ENCODE results near the gene SARM1. TPM values are rescaled to one million over a fixed set of nuclear protein-coding genes. Genes with fewer than 3 reads are reported as not detected.
A peak's percentile ranks its signal among the peaks of the same experiment; 100 is the strongest.

SARM1 gene
- total and polyA plus RNA-seq, 2 of the 13 experiments (the other 11 are each of a cell fraction or from before 2014, with no cell fraction given) = 0.73 to 0.86 TPM

- TF ChIP-seq TCF12 (IDR thresholded peaks at IDR 0.05) = no peak
- TF ChIP-seq TCF12 (CRISPR knock-in tag; IDR thresholded peaks at IDR 0.05) = peak; percentile 38; the same call in 1 of the 2 replicates
- no peak for TF ChIP-seq ZFY (CRISPR knock-in tag; IDR thresholded peaks at IDR 0.05)
- TF ChIP-seq, protein P1, sequence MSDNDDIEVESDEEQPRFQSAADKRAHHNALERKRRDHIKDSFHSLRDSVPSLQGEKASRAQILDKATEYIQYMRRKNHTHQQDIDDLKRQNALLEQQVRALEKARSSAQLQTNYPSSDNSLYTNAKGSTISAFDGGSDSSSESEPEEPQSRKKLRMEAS (IDR thresholded peaks at IDR 0.05) = no peak
- TF ChIP-seq KLF15 (CRISPR knock-in tag; IDR thresholded peaks at IDR 0.05; ENCODE audit: borderline replicate concordance) = 0 out of 2 replicates have a peak, but pooled peaks have one; percentile 10
- no peak for TF ChIP-seq NFATC3 (CRISPR knock-in tag; IDR thresholded peaks at IDR 0.05)
- TF ChIP-seq ZNF232 (CRISPR knock-in tag; IDR thresholded peaks at IDR 0.05; ENCODE audit: borderline replicate concordance) = no peak
- TF ChIP-seq ZNF724P (CRISPR knock-in tag; IDR thresholded peaks at IDR 0.05; ENCODE audit: borderline replicate concordance) = no peak
- TF ChIP-seq MXD3 (CRISPR knock-in tag; IDR thresholded peaks at IDR 0.05) = no peak
These were observed 36.8 kb upstream of the SARM1 start (continued) for GRCh38 chr17:28334666-28335200.

GRCh38 chr17:28335201-28335958, 36.1 kb upstream of the SARM1 start, which contains the start of the genes IFT20 and TNFAIP1:
Gene IFT20, minus strand, starts transcription at chr17:28335472. Its CDS starts 3,487 bp downstream, at chr17:28331985.
Gene TNFAIP1, plus strand, starts transcription at chr17:28335761. Its CDS starts 3,761 bp downstream, at chr17:28339522.
- in situ Hi-C loops (cut with HindIII; ENCODE audit: extremely low pct_ligation_motif_present, low pct_unique_long_range_greater_than_20kb) (no loop called here), intact Hi-C loops (cut with micrococcal nuclease; ENCODE audit: unreplicated experiment) (loop anchor here (1.0 kb wide), 1 partner anchor 35 kb away; the partner anchor contains the start of gene VTN)
- WGBS (ENCODE audit: low lambda C conversion rate) = 0% methylated on average over 4 of the region's 62 CpGs
- no peaks in the 10 kb centered on the region for H3K9me3 ChIP-seq (ENCODE audit: low read length)
- no peaks in the 10 kb centered on the region; a peak in 1 of 5 replicates for H3K27me3 ChIP-seq (ENCODE audit: control insufficient read depth in 1 of 2, insufficient read depth in 2 of 2, low read length in 2 of 2)
- ChIA-PET POLR2A (interaction anchor here (1.0 to 2.5 kb wide), 17 partner anchors 9 to 616 kb away, joined by 3 to 68 read pairs (median 7); partner anchors contain the start of genes ALDOC, PHF12, POLDIP2 and SLC46A1), CTCF (ENCODE audit: low intra/inter-chr PET ratio, low total read pairs) (no interaction called here)
- no peaks in the 10 kb centered on the region; the same call in 1 of the 2 replicates for H4K20me1 ChIP-seq (ENCODE audit: insufficient read depth, low read length)
- H2AFZ ChIP-seq (ENCODE audit: low read length) = no peak within 1 kb of the TSS
- peaks cover 55% of the 10 kb centered on the region for H3K79me2 ChIP-seq (ENCODE audit: insufficient read depth, low read length)
- BruUV-seq (replicated peaks) = no TSS peak
- FAIRE-seq (peak; percentile 98), ATAC-seq (peak; percentile 97), DNase-seq (ENCODE audit: low spot score) (peak; percentile 99)
- H3K9ac ChIP-seq (ENCODE audit: insufficient read depth, low read depth, low read length) = peak within 1 kb of the TSS; percentile 89
- peak within 1 kb of the TSS; percentile 96 for H3K4me2 ChIP-seq (ENCODE audit: low read depth, low read length)
- H3K4me1 ChIP-seq (ENCODE audit: insufficient read depth, low read length) = peaks cover 46% of the 10 kb centered on the region
- H3K36me3 ChIP-seq (replicated peaks in 1 of 2; ENCODE audit: control insufficient read depth in 1 of 2, insufficient read depth in 2 of 2, low read length in 2 of 2) = peaks cover 11 to 18% of the 10 kb centered on the region in 2 experiments; a peak in 4 of 5 replicates
- peak within 1 kb of the TSS; percentile 92 to 94 (median 93) for H3K4me3 ChIP-seq (replicated peaks in 1 of 3; ENCODE audit: insufficient read depth in 1 of 3, low read depth in 2 of 3, low read length in 3 of 3)
- peak within 1 kb of the TSS; percentile 72 for H3K27ac ChIP-seq (ENCODE audit: extremely low read length, insufficient read depth, low read length)
- no peak for TF ChIP-seq ZNF781 (CRISPR knock-in tag; IDR thresholded peaks at IDR 0.05; ENCODE audit: borderline replicate concordance, not compliant biosample characterization)
- no peak for TF ChIP-seq NR2F1 (CRISPR knock-in tag; IDR thresholded peaks at IDR 0.05)
- TF ChIP-seq ZNF44 (CRISPR knock-in tag; IDR thresholded peaks at IDR 0.05) = no peak
- TF ChIP-seq SMARCC2 (IDR thresholded peaks at IDR 0.05) = no peak
- no peak for TF ChIP-seq SRY (CRISPR knock-in tag; IDR thresholded peaks at IDR 0.05)
- TF ChIP-seq XRCC5 (optimal IDR thresholded peaks at IDR 0.05; ENCODE audit: low read length) = peak; percentile 91
- TF ChIP-seq ADNP (CRISPR knock-in tag; IDR thresholded peaks at IDR 0.05) = no peak
- no peak for TF ChIP-seq ZMAT5 (CRISPR knock-in tag; IDR thresholded peaks at IDR 0.05; ENCODE audit: borderline replicate concordance, low read depth)
- TF ChIP-seq, protein P2, sequence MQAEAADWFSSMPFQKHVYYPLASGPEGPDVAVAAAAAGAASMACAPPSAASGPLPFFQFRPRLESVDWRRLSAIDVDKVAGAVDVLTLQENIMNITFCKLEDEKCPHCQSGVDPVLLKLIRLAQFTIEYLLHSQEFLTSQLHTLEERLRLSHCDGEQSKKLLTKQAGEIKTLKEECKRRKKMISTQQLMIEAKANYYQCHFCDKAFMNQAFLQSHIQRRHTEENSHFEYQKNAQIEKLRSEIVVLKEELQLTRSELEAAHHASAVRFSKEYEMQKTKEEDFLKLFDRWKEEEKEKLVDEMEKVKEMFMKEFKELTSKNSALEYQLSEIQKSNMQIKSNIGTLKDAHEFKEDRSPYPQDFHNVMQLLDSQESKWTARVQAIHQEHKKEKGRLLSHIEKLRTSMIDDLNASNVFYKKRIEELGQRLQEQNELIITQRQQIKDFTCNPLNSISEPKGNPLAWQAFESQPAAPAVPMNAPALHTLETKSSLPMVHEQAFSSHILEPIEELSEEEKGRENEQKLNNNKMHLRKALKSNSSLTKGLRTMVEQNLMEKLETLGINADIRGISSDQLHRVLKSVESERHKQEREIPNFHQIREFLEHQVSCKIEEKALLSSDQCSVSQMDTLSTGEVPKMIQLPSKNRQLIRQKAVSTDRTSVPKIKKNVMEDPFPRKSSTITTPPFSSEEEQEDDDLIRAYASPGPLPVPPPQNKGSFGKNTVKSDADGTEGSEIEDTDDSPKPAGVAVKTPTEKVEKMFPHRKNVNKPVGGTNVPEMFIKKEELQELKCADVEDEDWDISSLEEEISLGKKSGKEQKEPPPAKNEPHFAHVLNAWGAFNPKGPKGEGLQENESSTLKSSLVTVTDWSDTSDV (CRISPR knock-in tag; IDR thresholded peaks at IDR 0.05) = peak; percentile 46; the same call in 1 of the 2 replicates
- TF ChIP-seq SMAD3 (CRISPR knock-in tag; IDR thresholded peaks at IDR 0.05) = peak; percentile 84; the same call in 1 of the 2 replicates
- TF ChIP-seq RFX3 (CRISPR knock-in tag; IDR thresholded peaks at IDR 0.05) = peak; percentile 67
